OCI-M2 (cell line): Measurements from ENCODE around the gene GPX4.

Experiments
- DNase-seq: peaks from one replicate; lab custom pipeline; 2025; ENCODE audit not compliant: unreplicated experiment; lab: John Stamatoyannopoulos, UW

GPX4 gene

GRCh38 chr19:1068009-1069001, 35.5 kb upstream of the GPX4 start:
- DNase-seq, result no peak

DNA sequence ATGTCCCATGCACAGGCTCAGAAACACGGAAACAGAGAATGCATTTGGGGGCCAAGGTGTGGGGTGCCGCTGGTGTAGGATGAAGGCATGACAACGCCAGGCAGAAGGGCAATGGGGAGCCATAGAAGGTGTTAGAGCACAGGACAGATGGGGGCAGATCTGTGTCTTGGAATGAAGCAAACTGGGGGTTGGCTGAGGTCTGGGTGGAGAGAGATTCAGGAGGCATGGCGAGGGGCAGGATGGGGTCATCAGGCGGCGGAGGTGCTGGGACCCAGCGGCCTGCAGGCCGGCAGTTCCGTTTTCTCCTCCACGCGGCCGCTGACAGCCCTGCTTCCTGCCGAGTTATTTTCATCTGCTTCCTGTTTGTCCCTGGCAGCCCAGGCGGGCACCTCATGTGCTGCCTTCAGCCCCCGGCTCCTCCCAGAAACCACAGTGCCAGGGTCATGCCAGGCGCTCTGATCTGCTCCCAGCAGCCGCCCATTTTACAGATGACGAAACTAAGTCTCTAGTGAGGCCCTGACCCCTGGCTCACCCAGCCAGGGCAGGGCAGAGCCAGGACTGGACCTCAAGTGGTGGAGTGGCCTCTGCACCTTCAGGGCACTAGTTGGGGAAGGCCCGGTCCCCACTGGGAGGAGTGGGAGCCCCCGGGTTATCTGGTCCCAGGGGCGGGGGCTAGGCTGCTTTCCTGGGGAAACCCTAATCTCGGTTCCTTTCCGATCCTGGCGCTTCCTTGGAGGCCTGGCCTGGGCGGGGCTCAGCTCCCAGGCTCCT, 34.6 kb upstream of the GPX4 start:
- no peak for DNase-seq

GRCh38 chr19:1070576-1070930, 33.2 kb upstream of the GPX4 start:
- no peak for DNase-seq

GRCh38 chr19:1070931-1071791, 32.6 kb upstream of the GPX4 start:
- no peak for DNase-seq

- DNase-seq, result no peak
Measured at GRCh38 chr19:1072371-1073015, 31.3 kb upstream of the GPX4 start.

GRCh38 chr19:1073063-1073955, 30.5 kb upstream of the GPX4 start:
- DNase-seq, result no peak

DNA sequence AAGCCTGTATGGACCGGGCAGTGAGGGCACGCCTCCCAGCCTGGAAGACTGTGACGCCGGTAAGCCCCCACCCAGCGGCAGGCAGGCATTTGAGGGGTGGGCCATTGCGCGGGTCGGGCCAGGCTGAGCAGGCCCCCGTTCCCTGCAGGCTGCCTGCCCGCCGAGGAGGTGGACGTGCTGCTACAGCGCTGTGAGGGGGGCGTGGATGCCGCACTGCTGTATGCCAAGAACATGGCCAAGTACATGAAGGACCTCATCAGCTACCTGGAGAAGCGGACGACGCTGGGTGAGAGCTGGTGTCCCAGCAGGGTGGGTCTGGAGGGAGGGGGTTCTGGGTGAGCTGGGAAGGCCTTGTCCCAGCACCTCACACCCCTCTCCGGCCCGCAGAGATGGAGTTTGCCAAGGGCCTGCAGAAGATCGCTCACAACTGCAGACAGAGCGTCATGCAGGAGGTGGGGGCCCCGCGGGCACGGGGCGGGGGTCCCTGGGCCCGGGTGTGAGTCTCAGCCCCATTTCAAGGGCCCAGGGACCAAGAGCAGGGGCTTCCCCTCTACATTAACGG, 29.8 kb upstream of the GPX4 start:
- no peak for DNase-seq

GRCh38 chr19:1074544-1075283, 29.1 kb upstream of the GPX4 start:
- DNase-seq, result no peak

- DNase-seq, result no peak
Measured at GRCh38 chr19:1076046-1076386, 27.8 kb upstream of the GPX4 start.

DNA sequence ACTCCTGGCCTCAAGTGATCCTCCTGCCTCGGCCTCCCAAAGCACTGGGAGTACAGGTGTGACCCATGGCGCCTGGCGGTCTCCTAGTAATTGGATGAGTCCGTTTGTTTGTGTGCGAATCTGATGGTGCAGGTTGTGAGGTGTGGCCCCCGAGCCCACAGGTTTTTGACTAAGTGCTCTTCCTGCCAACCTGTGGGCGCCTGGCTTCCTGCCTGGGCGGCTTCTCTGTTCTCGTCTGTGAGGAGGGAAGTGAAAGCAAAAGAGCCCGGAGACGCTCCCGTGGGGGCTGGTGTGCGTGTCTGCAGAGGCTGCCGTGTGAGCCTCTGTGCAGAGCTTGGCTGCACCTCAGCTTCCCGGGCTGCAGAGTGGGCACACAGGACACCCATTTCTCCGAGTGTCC, 26.8 kb upstream of the GPX4 start:
- DNase-seq, result no peak

DNA sequence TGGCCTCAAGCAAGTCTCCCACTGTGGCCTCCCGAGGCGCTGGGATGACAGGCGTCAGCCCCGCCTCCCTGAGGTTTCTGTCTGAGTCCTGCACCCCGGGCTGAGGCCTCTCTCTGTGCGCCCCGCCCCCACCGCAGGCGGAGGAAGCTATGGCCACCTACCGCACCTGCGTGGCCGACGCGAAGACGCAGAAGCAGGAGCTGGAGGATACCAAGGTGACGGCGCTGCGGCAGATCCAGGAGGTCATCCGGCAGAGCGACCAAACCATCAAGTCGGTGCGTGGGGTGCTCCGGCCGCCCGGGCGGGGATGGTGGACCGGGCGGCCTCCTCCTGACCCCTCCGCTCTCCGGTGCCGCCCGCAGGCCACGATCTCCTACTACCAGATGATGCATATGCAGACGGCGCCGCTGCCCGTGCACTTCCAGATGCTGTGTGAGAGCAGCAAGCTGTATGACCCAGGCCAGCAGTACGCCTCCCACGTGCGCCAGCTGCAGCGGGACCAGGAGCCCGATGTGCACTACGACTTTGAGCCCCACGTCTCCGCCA, 24.2 kb upstream of the GPX4 start:
- DNase-seq, result no peak

- no peak for DNase-seq
Measured at GRCh38 chr19:1080360-1081161, 23.2 kb upstream of the GPX4 start.

- DNase-seq, result no peak
Measured at GRCh38 chr19:1081301-1082164, 22.3 kb upstream of the GPX4 start.

- DNase-seq, result no peak
Measured at GRCh38 chr19:1082165-1082927, 21.4 kb upstream of the GPX4 start.

DNA sequence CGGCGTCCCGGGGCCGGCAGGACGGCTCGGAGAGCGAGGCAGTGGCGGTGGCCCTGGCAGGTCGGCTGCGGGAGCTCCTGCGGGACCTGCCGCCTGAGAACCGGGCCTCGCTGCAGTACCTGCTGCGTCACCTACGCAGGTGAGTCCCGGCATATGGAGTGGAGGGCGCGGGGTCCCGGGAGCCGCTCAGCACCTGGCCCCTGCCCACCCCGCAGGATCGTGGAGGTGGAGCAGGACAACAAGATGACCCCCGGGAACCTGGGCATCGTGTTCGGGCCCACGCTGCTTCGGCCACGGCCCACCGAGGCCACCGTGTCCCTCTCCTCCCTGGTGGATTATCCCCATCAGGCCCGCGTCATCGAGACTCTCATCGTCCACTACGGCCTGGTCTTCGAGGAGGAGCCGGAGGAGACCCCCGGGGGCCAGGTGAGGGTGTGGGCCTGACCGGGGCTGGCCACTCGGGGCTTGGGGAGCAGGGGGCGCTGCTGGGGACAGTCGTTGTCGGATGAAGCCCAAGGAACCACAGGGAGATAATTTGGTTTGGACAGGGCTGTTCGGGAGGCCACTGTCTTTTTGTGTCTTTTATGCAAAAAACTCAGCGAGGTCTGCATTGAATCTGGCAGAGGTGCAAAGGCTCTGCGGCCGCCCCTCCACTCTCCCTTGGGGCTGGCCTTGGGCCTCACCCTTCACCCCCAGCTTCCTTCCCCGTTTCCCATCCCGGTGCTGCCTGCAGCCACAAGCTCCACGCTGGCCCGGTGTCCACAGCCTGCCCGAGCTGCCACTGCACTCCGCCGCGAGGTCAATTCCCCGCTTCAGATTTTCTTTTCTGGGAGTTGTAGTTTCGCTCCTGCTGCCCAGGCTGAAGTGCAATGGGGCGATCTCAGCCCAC, 20.6 kb upstream of the GPX4 start:
- DNase-seq, result no peak
